ENCODE measurements around the gene MAPKAPK3. TPM values are rescaled to one million over a fixed set of nuclear protein-coding genes. Genes with fewer than 3 reads are reported as not detected.

Gene MAPKAPK3
- total RNA-seq, 4 donors from 2014 or later = 25.8 to 57.8 (median 29.2) TPM

DNA sequence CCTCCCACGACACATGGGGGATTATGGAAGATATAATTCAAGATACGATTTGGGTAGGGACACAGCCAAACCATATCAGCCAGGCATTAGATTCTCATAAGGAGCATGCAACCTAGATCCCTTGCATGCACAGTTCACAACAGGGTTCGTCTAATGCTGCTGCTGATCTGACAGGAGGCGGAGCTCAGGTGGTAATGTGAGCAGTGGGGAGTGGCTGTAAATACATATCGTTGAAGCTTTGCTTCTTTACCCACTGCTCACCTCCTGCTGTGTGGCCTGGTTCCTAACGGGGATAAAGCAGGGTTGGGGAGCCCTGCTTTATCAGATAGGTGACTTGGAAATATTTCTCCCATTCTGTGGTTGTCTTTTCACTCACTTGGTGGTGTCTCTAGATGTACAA lies 72.6 kb downstream of the MAPKAPK3 start:
- TF ChIP-seq, protein P1, sequence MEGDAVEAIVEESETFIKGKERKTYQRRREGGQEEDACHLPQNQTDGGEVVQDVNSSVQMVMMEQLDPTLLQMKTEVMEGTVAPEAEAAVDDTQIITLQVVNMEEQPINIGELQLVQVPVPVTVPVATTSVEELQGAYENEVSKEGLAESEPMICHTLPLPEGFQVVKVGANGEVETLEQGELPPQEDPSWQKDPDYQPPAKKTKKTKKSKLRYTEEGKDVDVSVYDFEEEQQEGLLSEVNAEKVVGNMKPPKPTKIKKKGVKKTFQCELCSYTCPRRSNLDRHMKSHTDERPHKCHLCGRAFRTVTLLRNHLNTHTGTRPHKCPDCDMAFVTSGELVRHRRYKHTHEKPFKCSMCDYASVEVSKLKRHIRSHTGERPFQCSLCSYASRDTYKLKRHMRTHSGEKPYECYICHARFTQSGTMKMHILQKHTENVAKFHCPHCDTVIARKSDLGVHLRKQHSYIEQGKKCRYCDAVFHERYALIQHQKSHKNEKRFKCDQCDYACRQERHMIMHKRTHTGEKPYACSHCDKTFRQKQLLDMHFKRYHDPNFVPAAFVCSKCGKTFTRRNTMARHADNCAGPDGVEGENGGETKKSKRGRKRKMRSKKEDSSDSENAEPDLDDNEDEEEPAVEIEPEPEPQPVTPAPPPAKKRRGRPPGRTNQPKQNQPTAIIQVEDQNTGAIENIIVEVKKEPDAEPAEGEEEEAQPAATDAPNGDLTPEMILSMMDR (IDR thresholded peaks at IDR 0.05; ENCODE audit: low read depth) = no peak

DNA sequence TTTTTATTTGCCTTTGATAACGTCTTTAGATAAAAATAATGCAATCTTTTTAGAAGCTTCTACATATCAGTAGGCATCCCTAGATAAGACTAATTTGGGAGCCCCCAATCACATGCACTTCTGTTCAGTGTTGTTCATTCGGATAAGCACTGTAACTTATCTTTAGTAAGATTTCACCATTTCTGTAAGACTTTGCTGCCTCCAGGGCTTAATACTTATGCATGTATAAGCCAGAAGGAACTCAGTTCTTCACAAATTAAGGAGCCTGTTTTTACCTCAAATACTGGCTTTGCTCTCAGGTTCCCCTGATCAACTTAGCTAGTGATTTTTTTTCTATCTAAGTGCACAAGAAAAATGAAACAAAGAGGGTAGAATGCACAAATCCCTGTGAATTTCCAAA lies 78.1 kb downstream of the MAPKAPK3 start:
- TF ChIP-seq, protein P1 (IDR thresholded peaks at IDR 0.05; ENCODE audit: low read depth) = no peak

DNA sequence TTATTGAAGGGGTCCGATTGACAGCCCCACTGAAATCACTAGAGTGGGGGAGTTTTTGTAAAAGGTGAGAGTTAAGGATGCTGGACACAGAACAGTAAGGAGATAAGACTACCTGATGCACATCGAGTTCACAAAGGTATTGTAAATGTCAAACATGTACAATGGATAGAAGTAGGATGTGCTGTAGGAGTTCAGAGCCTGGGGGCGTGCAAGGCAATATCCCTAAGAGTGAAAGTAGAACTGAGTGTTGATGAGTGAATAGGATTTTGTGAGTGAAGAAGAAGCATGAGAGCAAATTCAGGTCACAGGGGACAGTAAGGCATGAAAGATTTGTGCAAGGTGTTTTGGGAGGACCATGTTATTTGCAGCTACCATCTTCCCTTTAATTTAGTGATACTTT lies 79.3 kb downstream of the MAPKAPK3 start:
- TF ChIP-seq, protein P1 (IDR thresholded peaks at IDR 0.05; ENCODE audit: low read depth) = no peak

DNA sequence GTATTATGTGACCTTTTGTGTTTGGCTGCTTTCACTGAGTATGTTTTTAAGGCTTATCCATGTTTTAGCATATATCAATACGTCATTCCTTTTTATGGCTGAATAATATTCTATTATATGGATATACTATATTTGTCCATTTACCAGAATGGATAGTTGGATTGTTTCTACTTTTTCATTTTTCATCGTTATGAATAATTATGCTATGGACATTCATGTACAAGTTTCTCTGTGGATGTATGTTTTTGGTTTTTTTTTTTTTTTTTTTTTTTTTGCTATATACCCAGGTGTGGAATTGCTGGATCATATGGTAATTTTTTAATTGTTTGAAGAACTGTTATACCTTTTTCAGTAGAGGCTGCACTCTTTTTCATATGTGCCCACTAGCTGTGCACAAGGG lies 81.3 kb downstream of the MAPKAPK3 start:
- TF ChIP-seq, protein P1 (IDR thresholded peaks at IDR 0.05; ENCODE audit: low read depth) = no peak

Small RNA genes within 50 kb of the gene (small RNA-seq; reads per million reads assigned to genes)
- gene MIR4787 (1.8 reads per million, percentile 32 among the genes with 10 or more reads in this experiment), gene PPIAP69 (not detected)

Other genes with a start within 250 kb of the MAPKAPK3 start
- gene CACNA2D2, start 113.5 kb upstream of the MAPKAPK3 start, total RNA-seq = 1 to 10 TPM in 1 of 4 donors, under 1 TPM in 2, not detected in 1; 0.65 to 1.7 (median 0.66) TPM
- gene C3orf18, start 49.4 kb upstream of the MAPKAPK3 start, total RNA-seq = 10 to 100 TPM in 1 of 4 donors, 1 to 10 TPM in 3; 8.0 to 10.6 (median 8.9) TPM
- 1 to 10 TPM; 5.7 to 7.0 (median 6.1) TPM for gene HEMK1, start 47.6 kb upstream of the MAPKAPK3 start, total RNA-seq
- 10 to 100 TPM in 2 of 4 donors, 1 to 10 TPM in 2; 3.5 to 25.9 (median 11.0) TPM for gene CISH, start 5.4 kb upstream of the MAPKAPK3 start, total RNA-seq
- gene DOCK3, start 57.8 kb downstream of the MAPKAPK3 start, total RNA-seq = 1 to 10 TPM in 1 of 4 donors, under 1 TPM in 3; 0.33 to 5.3 (median 0.50) TPM

All from subcutaneous adipose tissue (tissue), 4 donors.